Gastroesophageal sphincter (tissue), 3 donors: ENCODE results near the gene PPP2R2B.

ENCODE experiments used
- EP300 ChIP-seq: sonication (generic); formaldehyde crosslinking; IDR thresholded peaks from one replicate; pipeline ENCODE4 v1.6.1; 2017; ENCODE audit warnings: antibody characterized with exemption, mild to moderate bottlenecking
- POLR2A ChIP-seq, 2 donors: fragments of 450-650 bp; IDR thresholded peaks; one replicate each; pipeline ENCODE4 v1.6.1; 2017; ENCODE audit warnings: antibody characterized with exemption in 2 of 2, mild to moderate bottlenecking in 2 of 2, moderate library complexity in 1 of 2
- POLR2AphosphoS5 ChIP-seq: sonication (generic); formaldehyde crosslinking; IDR thresholded peaks from one replicate; pipeline ENCODE4 v1.6.1; 2017; ENCODE audit warnings: antibody characterized with exemption
- TF ChIP-seq, protein P1 (sequence below), 4 experiments: fragments of 200-600 bp in 2 of 4; fragments of 450-650 bp in 2 of 4; sonication (generic) in 1 of 4; IDR thresholded peaks; one replicate each; pipeline ENCODE4 v1.5.1; 2017 to 2019; ENCODE audit warnings: antibody characterized with exemption in 4 of 4, mild to moderate bottlenecking in 2 of 4, moderate library complexity in 2 of 4

DNA sequence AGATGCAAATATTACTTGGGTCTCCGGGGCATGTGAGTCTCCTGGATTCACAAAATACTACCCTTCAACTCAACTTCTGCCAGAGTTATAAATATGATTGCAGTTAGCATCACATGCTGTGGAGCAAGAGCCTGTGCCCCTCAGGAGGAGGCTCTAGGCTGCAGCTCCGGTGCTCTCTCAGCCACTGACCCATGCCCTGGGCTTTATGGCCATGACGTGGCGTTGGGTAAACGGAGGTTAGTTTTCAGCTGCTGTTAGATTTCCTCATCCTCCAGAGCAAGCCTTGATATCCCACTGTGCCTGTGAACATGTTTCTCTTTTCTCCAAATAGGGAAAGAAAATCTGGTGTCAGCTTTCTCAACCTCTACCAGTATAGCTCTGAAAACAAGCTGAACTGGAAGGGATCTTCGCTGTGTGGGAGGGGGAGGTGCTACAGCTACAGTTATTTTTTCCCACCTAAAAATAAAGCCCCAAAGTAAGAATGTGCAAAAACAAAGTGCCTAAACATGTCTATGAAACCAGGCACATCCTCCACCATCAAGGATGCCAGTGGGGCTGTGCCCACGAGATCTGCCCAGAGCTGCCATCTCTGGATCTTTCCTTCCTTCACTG lies 238.2 kb downstream of the PPP2R2B start:
- TF ChIP-seq, protein P1, sequence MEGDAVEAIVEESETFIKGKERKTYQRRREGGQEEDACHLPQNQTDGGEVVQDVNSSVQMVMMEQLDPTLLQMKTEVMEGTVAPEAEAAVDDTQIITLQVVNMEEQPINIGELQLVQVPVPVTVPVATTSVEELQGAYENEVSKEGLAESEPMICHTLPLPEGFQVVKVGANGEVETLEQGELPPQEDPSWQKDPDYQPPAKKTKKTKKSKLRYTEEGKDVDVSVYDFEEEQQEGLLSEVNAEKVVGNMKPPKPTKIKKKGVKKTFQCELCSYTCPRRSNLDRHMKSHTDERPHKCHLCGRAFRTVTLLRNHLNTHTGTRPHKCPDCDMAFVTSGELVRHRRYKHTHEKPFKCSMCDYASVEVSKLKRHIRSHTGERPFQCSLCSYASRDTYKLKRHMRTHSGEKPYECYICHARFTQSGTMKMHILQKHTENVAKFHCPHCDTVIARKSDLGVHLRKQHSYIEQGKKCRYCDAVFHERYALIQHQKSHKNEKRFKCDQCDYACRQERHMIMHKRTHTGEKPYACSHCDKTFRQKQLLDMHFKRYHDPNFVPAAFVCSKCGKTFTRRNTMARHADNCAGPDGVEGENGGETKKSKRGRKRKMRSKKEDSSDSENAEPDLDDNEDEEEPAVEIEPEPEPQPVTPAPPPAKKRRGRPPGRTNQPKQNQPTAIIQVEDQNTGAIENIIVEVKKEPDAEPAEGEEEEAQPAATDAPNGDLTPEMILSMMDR (IDR thresholded peaks at IDR 0.05): no peak
- TF ChIP-seq POLR2A (IDR thresholded peaks at IDR 0.05): no peak
- no peak for TF ChIP-seq EP300
- TF ChIP-seq POLR2AphosphoS5: no peak
